H9 (cell line): ENCODE data around the gene ARHGAP5. TPM values are rescaled to one million over a fixed set of nuclear protein-coding genes. Genes with fewer than 3 reads are reported as not detected.

Experiments
- DNase-seq: peaks from one replicate; pipeline ENCODE4 v3.0.0-alpha.2; 2017
- H2AFZ ChIP-seq: one replicate; pipeline ENCODE4 v1.6.1; 2013; ENCODE audit warnings: mild to moderate bottlenecking, low read length, control low read depth, moderate library complexity
- H2AK5ac ChIP-seq: 2 replicates; pipeline ENCODE4 v1.6.1; 2013; ENCODE audit warnings: low read length, control low read depth, mixed read lengths; ENCODE audit not compliant: insufficient read length
- H2BK120ac ChIP-seq: one replicate; pipeline ENCODE4 v1.6.1; 2013; ENCODE audit warnings: low read depth, mild to moderate bottlenecking, low read length, control low read depth, inconsistent platforms; ENCODE audit not compliant: poor library complexity, severe bottlenecking
- H2BK12ac ChIP-seq: 2 replicates; pipeline ENCODE4 v1.6.1; 2013; ENCODE audit warnings: low read length, control low read depth, mixed read lengths, low read depth; ENCODE audit not compliant: insufficient read length
- H2BK15ac ChIP-seq: 2 replicates; pipeline ENCODE4 v1.6.1; 2013; ENCODE audit warnings: low read depth, low read length, control low read depth
- H2BK20ac ChIP-seq: one replicate; pipeline ENCODE4 v1.6.1; 2013; ENCODE audit warnings: low read depth, mild to moderate bottlenecking, low read length, control low read depth, inconsistent platforms; ENCODE audit not compliant: poor library complexity, severe bottlenecking
- H2BK5ac ChIP-seq: 2 replicates; pipeline ENCODE4 v1.6.1; 2013; ENCODE audit warnings: low read length, control low read depth, mixed read lengths; ENCODE audit not compliant: insufficient read length
- H3K14ac ChIP-seq: 2 replicates; pipeline ENCODE4 v1.6.1; 2013; ENCODE audit warnings: low read length, control low read depth; ENCODE audit not compliant: insufficient read depth
- H3K18ac ChIP-seq: 2 replicates; pipeline ENCODE4 v1.6.1; 2013; ENCODE audit warnings: low read depth, mild to moderate bottlenecking, mixed read lengths, low read length, control low read depth; ENCODE audit not compliant: insufficient read length
- H3K23ac ChIP-seq: 2 replicates; pipeline ENCODE4 v1.6.1; 2013; ENCODE audit warnings: low read length, control low read depth, mixed read lengths, low read depth; ENCODE audit not compliant: insufficient read length
- H3K23me2 ChIP-seq: 2 replicates; pipeline ENCODE4 v1.6.1; 2013; ENCODE audit warnings: low read depth, mild to moderate bottlenecking, mixed read lengths, low read length, control low read depth; ENCODE audit not compliant: insufficient read length, poor library complexity, severe bottlenecking
- H3K27ac ChIP-seq: 2 replicates; pipeline ENCODE4 v1.5.1; 2013; ENCODE audit warnings: low read length, control low read depth, mixed read lengths, low read depth; ENCODE audit not compliant: insufficient read length
- H3K27me3 ChIP-seq: 2 replicates; pipeline ENCODE4 v1.6.1; 2013; ENCODE audit warnings: low read length, control low read depth, inconsistent platforms; ENCODE audit not compliant: insufficient read depth
- H3K4ac ChIP-seq: 2 replicates; pipeline ENCODE4 v1.6.1; 2013; ENCODE audit warnings: low read depth, mild to moderate bottlenecking, control low read depth, inconsistent platforms, low read length, moderate library complexity
- H3K4me1 ChIP-seq: 2 replicates; pipeline ENCODE4 v1.6.1; 2013; ENCODE audit warnings: low read length, control low read depth, inconsistent platforms; ENCODE audit not compliant: insufficient read depth
- H3K4me2 ChIP-seq: 2 replicates; pipeline ENCODE4 v1.6.1; 2013; ENCODE audit warnings: low read length, control low read depth, mixed read lengths; ENCODE audit not compliant: insufficient read length, insufficient read depth
- H3K56ac ChIP-seq: 2 replicates; pipeline ENCODE4 v1.6.1; 2013; ENCODE audit warnings: low read depth, mild to moderate bottlenecking, mixed read lengths, low read length, control low read depth; ENCODE audit not compliant: insufficient read length
- H3K79me1 ChIP-seq: 2 replicates; pipeline ENCODE4 v1.6.1; 2013; ENCODE audit warnings: low read depth, mild to moderate bottlenecking, moderate library complexity, low read length, control low read depth, inconsistent platforms; ENCODE audit not compliant: insufficient read depth, poor library complexity, severe bottlenecking
- H3K79me2 ChIP-seq: 2 replicates; pipeline ENCODE4 v1.6.1; 2013; ENCODE audit warnings: low read length, control low read depth, inconsistent platforms; ENCODE audit not compliant: insufficient read depth
- H3K9ac ChIP-seq: 2 replicates; pipeline ENCODE4 v1.6.1; 2013; ENCODE audit warnings: low read length, control low read depth, mixed read lengths; ENCODE audit not compliant: insufficient read length; ENCODE audit errors: extremely low read depth
- H3K9me3 ChIP-seq: one replicate; pipeline ENCODE4 v1.6.1; 2013; ENCODE audit warnings: low read depth, low read length, inconsistent platforms; ENCODE audit not compliant: control insufficient read depth
- H3T11ph ChIP-seq: one replicate; pipeline ENCODE4 v1.6.1; 2013; ENCODE audit warnings: mild to moderate bottlenecking, low read length, control low read depth, inconsistent platforms
- H4K20me1 ChIP-seq: one replicate; pipeline ENCODE4 v1.6.1; 2013; ENCODE audit not compliant: control insufficient read depth, insufficient read length, insufficient read depth
- H4K5ac ChIP-seq: 2 replicates; pipeline ENCODE4 v1.6.1; 2013; ENCODE audit warnings: low read depth, mild to moderate bottlenecking, mixed read lengths, low read length, control low read depth; ENCODE audit not compliant: insufficient read length
- H4K8ac ChIP-seq: replicated peaks from 2 replicates; pipeline ENCODE4 v1.6.1; 2013; ENCODE audit warnings: low read length, control low read depth, mixed read lengths, low read depth; ENCODE audit not compliant: insufficient read length
- H4K91ac ChIP-seq: 2 replicates; pipeline ENCODE4 v1.6.1; 2013; ENCODE audit warnings: low read depth, mild to moderate bottlenecking, moderate library complexity, mixed read lengths, low read length, control low read depth; ENCODE audit not compliant: insufficient read length
- H3K27ac Mint-ChIP-seq, 3 experiments: 2 replicates in 2 of 3; 3 replicates in 1 of 3; pipeline ENCODE4 v1.8.0; 2020 to 2021; ENCODE audit warnings: mixed read lengths in 3 of 3, mild to moderate bottlenecking in 1 of 3, moderate library complexity in 1 of 3
- H3K27me3 Mint-ChIP-seq: 2 replicates; pipeline ENCODE4 v1.8.0; 2021; ENCODE audit warnings: low read depth, mild to moderate bottlenecking, moderate library complexity, mixed read lengths
- H3K36me3 Mint-ChIP-seq, 3 experiments: 2 replicates in 2 of 3; 3 replicates in 1 of 3; pipeline ENCODE4 v1.8.0; 2020 to 2021; ENCODE audit warnings: low read depth in 3 of 3, mixed read lengths in 3 of 3; ENCODE audit not compliant: insufficient read depth in 1 of 3
- H3K4me1 Mint-ChIP-seq, 2 experiments: 2 replicates each; pipeline ENCODE4 v1.8.0; 2020; ENCODE audit warnings: mixed read lengths in 2 of 2
- H3K4me3 Mint-ChIP-seq, 2 experiments: 2 replicates in 1 of 2; 3 replicates in 1 of 2; pipeline ENCODE4 v1.8.0; 2020 to 2021; ENCODE audit warnings: mild to moderate bottlenecking in 2 of 2, mixed read lengths in 2 of 2, moderate library complexity in 1 of 2
- H3K9me3 Mint-ChIP-seq, 2 experiments: 2 replicates in 1 of 2; 3 replicates in 1 of 2; pipeline ENCODE4 v1.8.0; 2020; ENCODE audit warnings: mild to moderate bottlenecking in 2 of 2, mixed read lengths in 2 of 2, moderate library complexity in 1 of 2
- CTCF ChIP-seq: fragments of 200-600 bp; sonication (generic); conservative IDR thresholded peaks from 3 replicates; pipeline ENCODE4 v1.8.0; 2021; ENCODE audit warnings: antibody characterized with exemption, mild to moderate bottlenecking
- WGBS: extraction: QIAGEN DNeasy Blood & Tissue Kit; methylation state at CpG from one replicate; pipeline ENCODE4 v1.1.7; 2013; ENCODE audit warnings: missing lambda C conversion rate, low lambda C conversion rate, mixed read lengths; ENCODE audit not compliant: insufficient read length; ENCODE audit errors: extremely low coverage; 5-methylcytosine and 5-hydroxymethylcytosine counted together
- total RNA-seq: library from RNA; stranded (reverse); gene quantifications from 2 replicates; pipeline ENCODE4 v1.2.1, GENCODE V29; 2021

The ARHGAP5 gene
- total RNA-seq, 1 experiment from 2014 or later, result 73.8 TPM

GRCh38 chr14:32167907-32168306 lies 90.8 kb downstream of the ARHGAP5 start:
- WGBS, result no CpG with 5 or more reads among the region's 3 CpGs
- Mint-ChIP-seq H3K27me3 (no peaks in the 10 kb centered on the region), H3K27ac (no peak overlapping the region), H3K4me1 (peaks cover 0 to 6% of the 10 kb centered on the region in 2 experiments; a peak in 3 of 4 replicates), H3K4me3 (no peak overlapping the region), H3K9me3 (0 out of 5 replicates have a peak, but pooled peaks cover 0 to 3% of the 10 kb centered on the region in 2 experiments), H3K36me3 (no peaks in the 10 kb centered on the region)
- Histone ChIP-seq H3T11ph (no peak overlapping the region), H4K20me1 (no peaks in the 10 kb centered on the region), H3K56ac (no peak overlapping the region), H4K8ac (no peak overlapping the region), H3K79me2 (no peaks in the 10 kb centered on the region), H2BK120ac (no peak overlapping the region), H2AFZ (no peak overlapping the region), H3K18ac (no peak overlapping the region), H2AK5ac (no peak overlapping the region), H3K27ac (no peak overlapping the region), H3K4me2 (no peak overlapping the region), H2BK15ac (no peak overlapping the region), H4K91ac (no peak overlapping the region), H3K79me1 (no peaks in the 10 kb centered on the region), H3K9ac (no peak overlapping the region), H3K4me1 (no peaks in the 10 kb centered on the region), H3K14ac (no peak overlapping the region), H2BK20ac (no peak overlapping the region), H3K27me3 (no peaks in the 10 kb centered on the region), H3K23me2 (no peaks in the 10 kb centered on the region), H3K23ac (no peak overlapping the region), H2BK5ac (no peak overlapping the region), H4K5ac (no peak overlapping the region), H2BK12ac (no peak overlapping the region), H3K4ac (no peak overlapping the region), H3K9me3 (no peaks in the 10 kb centered on the region)
- DNase-seq, result no peak
- TF ChIP-seq CTCF, result no peak
